Mucosa of descending colon (tissue), 3 donors: ENCODE results near the gene CUEDC2. TPM values are rescaled to one million over a fixed set of nuclear protein-coding genes. Genes with fewer than 3 reads are reported as not detected.

Experiments used
- ATAC-seq: fragments of 200-7000 bp; cut with Tn5 transposase; one replicate; pipeline ENCODE4 v1.9.1; 2020; ENCODE audit warnings: mild to moderate bottlenecking, moderate library complexity
- DNase-seq, 3 donors: peaks; one replicate each; pipeline ENCODE4 v3.0.0-alpha.2; 2020
- H3K36me3 ChIP-seq: fragments of 200-600 bp; one replicate; pipeline ENCODE4 v1.8.0; 2021; ENCODE audit warnings: low read depth, mild to moderate bottlenecking
- H3K4me1 ChIP-seq: fragments of 200-600 bp; one replicate; pipeline ENCODE4 v1.8.0; 2021; ENCODE audit warnings: low read depth, mild to moderate bottlenecking
- H3K4me3 ChIP-seq: fragments of 200-600 bp; one replicate; pipeline ENCODE4 v1.8.0; 2021; ENCODE audit warnings: mild to moderate bottlenecking
- H3K9me3 ChIP-seq: fragments of 200-600 bp; one replicate; pipeline ENCODE4 v1.8.0; 2021; ENCODE audit warnings: mild to moderate bottlenecking
- CTCF ChIP-seq: fragments of 200-600 bp; IDR thresholded peaks from one replicate; pipeline ENCODE4 v1.8.0; 2022; ENCODE audit warnings: antibody characterized with exemption, mild to moderate bottlenecking
- intact Hi-C, 2 donors: fragments of 100-400 bp; cut with DNase I in 1 of 2; cut with micrococcal nuclease in 1 of 2; formaldehyde crosslinking; loops; one replicate each; pipeline versions ENCODE4 v1.11.0 to v1.11.1; 2022; cut with DNase I, micrococcal nuclease
- total RNA-seq, 3 donors: library from RNA; stranded (reverse); fragmentation: NEBNext Ultra II Directional in 2 of 3; extraction: Animal tissue kit (Norgen Biotek cat#: 25700) in 2 of 3; gene quantifications; one replicate each; pipeline versions ENCODE4 v1.2.1 to v1.2.4, GENCODE V29; 2021 to 2023
- donor health status: DM: no; HTN: no; CAD: no; lungs with moderate emphysema.
- donor health status: DM: no; HTN: no; CAD: no.
- donor health status: DM: no; HTN: yes; CAD: no.

Gene CUEDC2
- total RNA-seq, 3 donors from 2014 or later = 26.6 to 51.9 (median 29.2) TPM

- DNase-seq (peak; percentile 92 to 96 (median 95)), ATAC-seq (peak; percentile 70)
- Histone ChIP-seq H3K36me3 (no peaks in the 10 kb centered on the region), H3K4me1 (peaks cover 22% of the 10 kb centered on the region), H3K4me3 (peak within 1 kb of the TSS; percentile 51), H3K9me3 (no peaks in the 10 kb centered on the region)
- intact Hi-C loops = no loop called here
- TF ChIP-seq CTCF = no peak
These were observed 36.7 kb downstream of the CUEDC2 start, which contains the start of gene NFKB2 for GRCh38 chr10:102395400-102396316. Gene NFKB2 (plus strand): TSS chr10:102395705. CDS start chr10:102395960, 255 bp downstream.

DNA sequence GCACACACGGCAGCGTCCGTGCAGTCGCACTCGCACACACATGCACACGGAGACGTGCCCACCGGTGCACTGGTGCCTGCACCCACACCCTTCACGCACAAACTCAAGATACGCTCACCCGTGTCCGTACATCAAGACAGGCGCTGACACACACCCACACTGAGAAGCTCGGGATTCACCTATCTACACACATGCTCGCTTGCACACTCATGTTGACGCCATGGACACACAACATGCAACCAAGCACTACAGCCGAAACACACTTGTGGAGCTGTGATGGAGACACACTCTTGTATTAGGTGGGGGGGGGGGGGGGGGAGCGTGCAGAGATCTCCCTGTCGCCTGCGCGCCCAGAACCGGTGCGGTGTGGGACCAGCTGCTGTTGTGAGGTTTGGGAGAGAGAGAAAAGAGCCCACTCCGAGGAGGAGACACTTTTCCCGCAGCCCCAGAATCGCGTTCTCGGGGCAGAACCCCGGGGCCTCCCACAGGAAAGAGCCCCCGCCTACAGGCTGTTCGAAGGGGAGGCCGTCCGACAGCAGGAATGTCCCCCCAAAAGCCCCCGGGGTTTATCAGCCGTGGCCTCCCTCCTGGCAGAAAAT, 37.5 kb downstream of the CUEDC2 start:
- Histone ChIP-seq H3K36me3 (no peaks in the 10 kb centered on the region), H3K9me3 (no peaks in the 10 kb centered on the region), H3K4me1 (peaks cover 20% of the 10 kb centered on the region), H3K4me3 (peak overlapping the region; percentile 51)
- no peak for TF ChIP-seq CTCF
- intact Hi-C loops = no loop called here
- peak; percentile 8 for ATAC-seq
- DNase-seq = no peak

DNA sequence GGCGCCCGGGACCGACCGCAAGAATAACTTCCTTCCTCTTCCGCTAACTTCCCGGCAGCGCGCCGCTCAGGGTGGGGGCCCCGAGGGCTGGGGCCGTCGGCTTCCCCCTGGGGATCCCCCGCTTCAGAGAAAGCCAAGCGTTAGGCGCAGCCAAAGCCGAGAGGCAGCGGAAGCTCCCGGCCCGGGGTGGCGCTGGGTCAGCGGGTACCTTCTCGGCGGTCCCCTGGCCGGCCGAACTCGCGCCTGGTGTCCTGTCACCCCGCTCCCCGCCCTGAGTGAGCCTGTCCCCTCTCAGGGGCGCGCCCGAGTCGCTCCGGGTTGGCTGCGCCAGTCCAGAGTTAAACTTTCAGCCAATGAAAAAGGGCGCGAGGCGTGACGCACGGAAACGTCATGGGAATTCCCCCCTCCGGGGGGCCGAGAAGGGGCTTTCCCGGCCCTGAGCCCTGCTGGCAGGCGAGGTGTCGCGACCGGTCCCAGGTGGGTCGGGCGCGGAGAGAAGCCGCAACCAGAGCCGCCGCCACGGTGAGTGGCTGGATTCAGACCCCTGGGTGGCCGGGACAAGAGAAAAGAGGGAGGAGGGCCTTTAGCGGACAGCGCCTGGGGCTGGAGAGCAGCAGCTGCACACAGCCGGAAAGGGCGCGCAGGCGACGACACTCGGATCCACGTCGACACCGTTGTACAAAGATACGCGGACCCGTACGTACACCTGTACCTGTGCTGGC, 38.1 kb downstream of the CUEDC2 start:
- ATAC-seq (peak; percentile 87), DNase-seq (peak; percentile 96 to 97 (median 96))
- Histone ChIP-seq H3K9me3 (no peaks in the 10 kb centered on the region), H3K4me3 (peak overlapping the region; percentile 51), H3K36me3 (no peaks in the 10 kb centered on the region), H3K4me1 (peaks cover 14% of the 10 kb centered on the region)
- intact Hi-C loops = no loop called here
- no peak for TF ChIP-seq CTCF

DNA sequence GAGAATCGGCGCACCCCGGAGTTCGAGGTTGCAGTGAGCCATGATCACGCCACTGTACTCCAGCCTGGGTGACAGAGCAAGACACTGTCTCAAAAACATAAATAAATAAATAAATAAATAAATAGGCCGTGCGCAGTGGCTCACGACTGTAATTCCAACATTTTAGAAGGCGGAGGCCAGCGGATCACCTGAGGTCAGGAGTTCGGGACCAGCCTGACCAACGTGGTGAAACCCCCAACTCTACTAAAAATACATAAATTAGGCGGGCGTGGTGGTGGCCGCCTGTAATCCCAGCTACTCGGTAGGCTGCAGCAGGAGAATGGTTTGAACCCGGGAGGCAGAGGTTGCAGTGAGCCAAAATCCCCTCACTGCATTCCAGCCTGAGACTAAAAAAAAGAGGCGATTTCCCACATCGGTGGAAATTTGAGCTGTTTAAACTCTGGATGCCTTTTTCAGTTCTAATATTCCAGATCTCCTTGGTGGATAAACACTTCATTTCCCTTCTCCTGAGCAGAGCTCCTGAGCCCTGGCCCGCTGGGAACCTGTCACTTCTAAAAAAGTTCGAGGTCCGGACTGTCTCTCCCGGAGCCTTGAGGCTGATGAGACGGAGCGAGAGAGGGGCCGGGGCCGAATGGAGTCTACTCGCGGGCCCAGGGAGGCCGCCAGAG, 38.8 kb downstream of the CUEDC2 start:
- no peaks in the 10 kb centered on the region for H3K36me3 ChIP-seq
- peaks cover 14% of the 10 kb centered on the region for H3K4me1 ChIP-seq
- TF ChIP-seq CTCF = peak; percentile 84
- ATAC-seq (no peak), DNase-seq (peak in 1 of 3 donors; percentile 49)
- H3K9me3 ChIP-seq = no peaks in the 10 kb centered on the region
- H3K4me3 ChIP-seq = peak overlapping the region; percentile 51
- intact Hi-C loops = no loop called here

DNA sequence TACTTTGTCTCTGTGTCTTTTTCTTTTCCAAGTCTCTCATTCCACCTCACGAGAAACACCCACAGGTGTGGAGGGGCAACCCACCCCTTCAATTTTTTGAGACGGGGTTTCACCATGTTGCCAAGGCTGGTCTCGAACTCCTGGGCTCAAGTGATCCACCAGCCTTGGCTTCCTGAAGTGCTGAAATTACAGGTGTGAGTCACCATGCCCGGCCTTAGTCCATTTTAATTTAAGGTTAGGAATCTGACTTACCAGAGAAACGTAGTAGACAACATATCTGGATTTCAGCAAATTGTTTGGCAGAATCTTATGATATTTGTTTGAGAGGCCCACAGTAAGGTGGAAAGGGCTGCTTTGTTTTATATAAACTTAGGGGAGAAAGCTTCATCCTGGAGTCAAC, 40.1 kb downstream of the CUEDC2 start:
- H3K4me3 ChIP-seq = no peak overlapping the region
- H3K4me1 ChIP-seq = peaks cover 14% of the 10 kb centered on the region
- ATAC-seq (no peak), DNase-seq (no peak)
- intact Hi-C loops = no loop called here
- TF ChIP-seq CTCF = no peak
- H3K36me3 ChIP-seq = no peaks in the 10 kb centered on the region
- no peaks in the 10 kb centered on the region for H3K9me3 ChIP-seq
